ENCODE data around the gene STARD10. TPM values are rescaled to one million over a fixed set of nuclear protein-coding genes. Genes with fewer than 3 reads are reported as not detected.

Gene STARD10
- total and polyA plus RNA-seq, 2 donors (not counting 3 experiments of a cell fraction or from before 2014, with no cell fraction given): 16.1 to 22.5 TPM

- Histone ChIP-seq H4K20me1 (replicated peaks; ENCODE audit: control insufficient read depth, extremely low read depth, insufficient read depth, low read length) (no peaks in the 10 kb centered on the region), H3K9ac (replicated peaks; ENCODE audit: extremely low read depth, insufficient read depth, low read length) (no peak overlapping the region), H3K27me3 (ENCODE audit: control insufficient read depth in 2 of 2, insufficient read depth in 2 of 2, low read length in 2 of 2) (no peaks in the 10 kb centered on the region), H3K4me1 (ENCODE audit: control insufficient read depth, extremely low read depth, insufficient read depth, low read length) (peaks cover 25% of the 10 kb centered on the region), H3K27ac (ENCODE audit: insufficient read depth, low read depth, low read length) (no peak overlapping the region), H3K36me3 (ENCODE audit: control insufficient read depth in 2 of 2, extremely low read depth in 1 of 2, insufficient read depth in 2 of 2, low read length in 2 of 2) (no peaks in the 10 kb centered on the region), H3K79me2 (ENCODE audit: control insufficient read depth, insufficient read depth, low read length) (peaks cover 30% of the 10 kb centered on the region), H3K4me2 (ENCODE audit: insufficient read depth, low read length) (no peak overlapping the region), H2AFZ (ENCODE audit: low read depth, low read length) (no peak overlapping the region), H3K9me1 (replicated peaks; ENCODE audit: control insufficient read depth, extremely low read depth, insufficient read depth, low read length) (no peaks in the 10 kb centered on the region), H3K4me3 (replicated peaks in 1 of 3; ENCODE audit: insufficient read depth in 1 of 3, low read depth in 1 of 3, low read length in 3 of 3) (no peak overlapping the region), H3K9me3 (replicated peaks; ENCODE audit: control insufficient read depth, insufficient read depth, low read length) (no peaks in the 10 kb centered on the region)
- dilution Hi-C loops (cut with MboI; ENCODE audit: extremely low pct_ligation_motif_present, low sequenced_read_pairs): no loop called here
- no peak for DNase-seq (ENCODE audit: low read depth, low spot score)
- TF ChIP-seq GATA2 (IDR thresholded peaks at IDR 0.05; ENCODE audit: insufficient read depth, insufficient read length, low read depth, low read length) (no peak), MYC (IDR thresholded peaks at IDR 0.05; ENCODE audit: low read depth, low read length) (no peak), POLR2AphosphoS5 (IDR thresholded peaks at IDR 0.05; ENCODE audit: insufficient read depth, low read depth, low read length) (no peak), EZH2 (IDR thresholded peaks at IDR 0.05; ENCODE audit: borderline replicate concordance, low read depth, low read length, severe bottlenecking) (no peak)
- TF ChIP-seq, protein P1, sequence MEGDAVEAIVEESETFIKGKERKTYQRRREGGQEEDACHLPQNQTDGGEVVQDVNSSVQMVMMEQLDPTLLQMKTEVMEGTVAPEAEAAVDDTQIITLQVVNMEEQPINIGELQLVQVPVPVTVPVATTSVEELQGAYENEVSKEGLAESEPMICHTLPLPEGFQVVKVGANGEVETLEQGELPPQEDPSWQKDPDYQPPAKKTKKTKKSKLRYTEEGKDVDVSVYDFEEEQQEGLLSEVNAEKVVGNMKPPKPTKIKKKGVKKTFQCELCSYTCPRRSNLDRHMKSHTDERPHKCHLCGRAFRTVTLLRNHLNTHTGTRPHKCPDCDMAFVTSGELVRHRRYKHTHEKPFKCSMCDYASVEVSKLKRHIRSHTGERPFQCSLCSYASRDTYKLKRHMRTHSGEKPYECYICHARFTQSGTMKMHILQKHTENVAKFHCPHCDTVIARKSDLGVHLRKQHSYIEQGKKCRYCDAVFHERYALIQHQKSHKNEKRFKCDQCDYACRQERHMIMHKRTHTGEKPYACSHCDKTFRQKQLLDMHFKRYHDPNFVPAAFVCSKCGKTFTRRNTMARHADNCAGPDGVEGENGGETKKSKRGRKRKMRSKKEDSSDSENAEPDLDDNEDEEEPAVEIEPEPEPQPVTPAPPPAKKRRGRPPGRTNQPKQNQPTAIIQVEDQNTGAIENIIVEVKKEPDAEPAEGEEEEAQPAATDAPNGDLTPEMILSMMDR (IDR thresholded peaks at IDR 0.05; ENCODE audit: extremely low read depth in 1 of 2, insufficient read depth in 1 of 2, low read depth in 1 of 2, low read length in 2 of 2): no peak
- TF ChIP-seq, protein P2, sequence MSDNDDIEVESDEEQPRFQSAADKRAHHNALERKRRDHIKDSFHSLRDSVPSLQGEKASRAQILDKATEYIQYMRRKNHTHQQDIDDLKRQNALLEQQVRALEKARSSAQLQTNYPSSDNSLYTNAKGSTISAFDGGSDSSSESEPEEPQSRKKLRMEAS (IDR thresholded peaks at IDR 0.05; ENCODE audit: insufficient read depth, insufficient read length): no peak
- CTCF ChIA-PET: interaction anchor here (1.0 to 6.0 kb wide), 8 partner anchors 69 to 565 kb away, joined by 3 to 136 read pairs (median 11); partner anchors contain the start of genes ATG16L2 and STARD10
- intact Hi-C loops (cut with micrococcal nuclease): no loop called here
- POLR2A ChIA-PET: no interaction called here
- BruUV-seq (replicated peaks): no TSS peak
- no peak for FAIRE-seq
Observed at GRCh38 chr11:72724021-72724551, 69.8 kb downstream of the STARD10 start.
